ENCODE data around the gene SYCN. TPM values are rescaled to one million over a fixed set of nuclear protein-coding genes. Genes with fewer than 3 reads are reported as not detected.

Gene SYCN
- total and polyA plus RNA-seq, 2 of the 8 experiments (the other 6 are each of a cell fraction or from before 2014, with no cell fraction given): not detected

- Histone ChIP-seq H3K9me3 (ENCODE audit: insufficient read depth in 2 of 2, low read depth in 1 of 2, low read length in 1 of 2) (no peaks in the 10 kb centered on the region), H3K79me1 (ENCODE audit: low read depth, low read length) (peaks cover 29% of the 10 kb centered on the region), H3K4me1 (replicated peaks in 1 of 4; ENCODE audit: control insufficient read depth in 3 of 4, insufficient read depth in 4 of 4, low read length in 3 of 4) (peaks cover 4 to 42% (median 21%) of the 10 kb centered on the region in 4 experiments), H2BK20ac (ENCODE audit: low read length) (no peak overlapping the region), H3K4me3 (ENCODE audit: extremely low read depth in 1 of 4, insufficient read depth in 2 of 4, low read depth in 3 of 4, low read length in 4 of 4) (no peak overlapping the region), H3K36me3 (ENCODE audit: control insufficient read depth in 2 of 4, insufficient read depth in 4 of 4, low read length in 3 of 4) (peaks cover 0 to 1% (median 0%) of the 10 kb centered on the region in 4 experiments; a peak in 3 of 8 replicates), H2BK15ac (ENCODE audit: low read length) (0 out of 2 replicates have a peak overlapping the region, but pooled peaks have one; percentile 3), H3K27me3 (replicated peaks in 1 of 4; ENCODE audit: control insufficient read depth in 3 of 4, extremely low read depth in 1 of 4, insufficient read depth in 3 of 4, low read length in 3 of 4) (peaks cover 0 to 1% (median 0%) of the 10 kb centered on the region in 4 experiments; a peak in 1 of 7 replicates), H3K79me2 (ENCODE audit: control insufficient read depth in 1 of 2, insufficient read depth in 2 of 2, low read length in 2 of 2) (peaks cover 0 to 52% of the 10 kb centered on the region in 2 experiments; a peak in 3 of 4 replicates), H3K23ac (ENCODE audit: insufficient read length) (no peak overlapping the region), H3K4ac (replicated peaks; ENCODE audit: insufficient read length, low read depth, low read length) (no peak overlapping the region), H3K23me2 (ENCODE audit: low read depth, low read length) (peaks cover 3% of the 10 kb centered on the region; the same call in 1 of the 2 replicates), H3K27ac (ENCODE audit: low read depth, low read length) (no peak overlapping the region), H2AK5ac (ENCODE audit: low read depth, low read length) (0 out of 2 replicates have a peak overlapping the region, but pooled peaks have one; percentile 24), H2BK12ac (ENCODE audit: low read depth, low read length) (no peak overlapping the region), H2BK120ac (replicated peaks; ENCODE audit: low read depth, low read length) (no peak overlapping the region), H3K18ac (ENCODE audit: extremely low read depth, low read length) (no peak overlapping the region; the same call in 1 of the 2 replicates), H3K4me2 (ENCODE audit: insufficient read depth in 1 of 2, low read depth in 2 of 2, low read length in 2 of 2) (no peak overlapping the region), H4K8ac (ENCODE audit: extremely low read depth, insufficient read depth, low read length) (no peak overlapping the region; the same call in 1 of the 2 replicates), H2BK5ac (ENCODE audit: low read depth, low read length) (0 out of 2 replicates have a peak overlapping the region, but pooled peaks have one; percentile 20), H4K5ac (ENCODE audit: insufficient read length, low read depth, low read length) (no peak overlapping the region), H4K91ac (replicated peaks; ENCODE audit: insufficient read length, low read length) (peak overlapping the region; percentile 70), H2AFZ (ENCODE audit: low read length) (no peak overlapping the region), H4K20me1 (replicated peaks in 1 of 2; ENCODE audit: control insufficient read depth in 1 of 2, insufficient read depth in 2 of 2, low read length in 2 of 2) (peaks cover 17 to 33% of the 10 kb centered on the region in 2 experiments), H3K9ac (replicated peaks in 1 of 4; ENCODE audit: extremely low read depth in 1 of 4, low read depth in 3 of 4, low read length in 3 of 4) (no peak overlapping the region), H3K56ac (replicated peaks; ENCODE audit: insufficient read length, low read depth, low read length) (no peak overlapping the region), H3K14ac (ENCODE audit: insufficient read length) (no peak overlapping the region)
- ChIA-PET CTCF (ENCODE audit: partially characterized antibody) (interaction anchor here (1.0 to 5.8 kb wide), 12 partner anchors 9 to 45 kb away, joined by 3 to 27 read pairs (median 6); no protein-coding TSS in a partner anchor), POLR2A (ENCODE audit: partially characterized antibody) (interaction anchor here (0.8 to 1.4 kb wide), 5 partner anchors 16 to 42 kb away, joined by 3 to 4 read pairs (median 3); partner anchors contain the start of gene NCCRP1)
- 75% methylated on average over 13 of the region's 13 CpGs; no CpG with 5 or more reads in 1 of the 2 experiments for WGBS, 2 experiments (ENCODE audit: extremely low coverage in 1 of 2, insufficient coverage in 1 of 2, insufficient read length in 1 of 2, insufficient replicate concordance in 2 of 2, low coverage in 1 of 2, low lambda C conversion rate in 2 of 2, missing lambda C conversion rate in 1 of 2)
- FAIRE-seq (no peak), DNase-seq (ENCODE audit: low read depth in 1 of 2, low spot score in 2 of 2) (no peak)
- TF ChIP-seq ATF2 (IDR thresholded peaks at IDR 0.05; ENCODE audit: low read length) (no peak), SIN3A (conservative IDR thresholded peaks at IDR 0.05 in 1 of 2, IDR thresholded peaks at IDR 0.05 in 1 of 2; ENCODE audit: low read depth in 1 of 2, low read length in 2 of 2) (no peak), SIRT6 (IDR thresholded peaks at IDR 0.05; ENCODE audit: low read length) (no peak), TAF7 (optimal IDR thresholded peaks at IDR 0.05; ENCODE audit: borderline replicate concordance, low read depth, low read length) (no peak), PHF8 (conservative IDR thresholded peaks at IDR 0.05; ENCODE audit: low read depth, low read length) (no peak), E2F6 (IDR thresholded peaks at IDR 0.05) (no peak), RBBP5 (IDR thresholded peaks at IDR 0.05; ENCODE audit: borderline replicate concordance, low read depth, low read length) (no peak), ASH2L (IDR thresholded peaks at IDR 0.05; ENCODE audit: low read length) (no peak), POU5F1 (IDR thresholded peaks at IDR 0.05; ENCODE audit: low read depth, low read length) (no peak), SP2 (IDR thresholded peaks at IDR 0.05; ENCODE audit: low read length) (no peak)
These were observed 49.9 kb downstream of the SYCN start for GRCh38 chr19:39154100-39154628.

All from H1 (cell line).